Adrenal gland (tissue), 12 donors: ENCODE results near the gene FHIT. TPM values are rescaled to one million over a fixed set of nuclear protein-coding genes. Genes with fewer than 3 reads are reported as not detected.

Experiments used
- DNase-seq, 7 donors: peaks; one replicate each; pipeline ENCODE4 v3.0.0-alpha.2; 2019 to 2020
- H3K27ac ChIP-seq, 5 donors: fragments of 200-600 bp; sonication (generic) in 4 of 5; 1 replicate in 3 of 5; 2 replicates in 2 of 5; pipeline versions ENCODE4 v1.5.1 to v1.8.0; 2016 to 2020; ENCODE audit warnings: mild to moderate bottlenecking in 1 of 5
- H3K27me3 ChIP-seq: fragments of 200-600 bp; 2 replicates; pipeline ENCODE4 v1.8.0; 2021
- H3K36me3 ChIP-seq, 2 donors: fragments of 200-600 bp; replicated peaks in 1 of 2; 1 replicate in 1 of 2; 2 replicates in 1 of 2; pipeline versions ENCODE4 v1.5.1 to v1.8.0; 2018 to 2022
- H3K4me1 ChIP-seq, 2 donors: fragments of 200-600 bp; replicated peaks in 1 of 2; 1 replicate in 1 of 2; 2 replicates in 1 of 2; pipeline versions ENCODE4 v1.5.1 to v1.8.0; 2018 to 2021
- H3K4me3 ChIP-seq, 4 donors: fragments of 200-600 bp; sonication (generic) in 3 of 4; one replicate each; pipeline ENCODE4 v1.5.1; 2016 to 2018
- H3K9me3 ChIP-seq, 3 donors: fragments of 200-600 bp; sonication (generic) in 1 of 3; replicated peaks in 1 of 3; 1 replicate in 2 of 3; 2 replicates in 1 of 3; pipeline versions ENCODE4 v1.5.1 to v1.8.0; 2016 to 2021
- CTCF ChIP-seq, 6 experiments: fragments of 450-650 bp in 4 of 6; fragments of 200-600 bp in 2 of 6; sonication (generic) in 1 of 6; IDR thresholded peaks; 1 replicate in 5 of 6; 2 replicates in 1 of 6; pipeline versions ENCODE4 v1.5.1 to v1.8.0; 2016 to 2021; ENCODE audit warnings: antibody characterized with exemption in 6 of 6, mild to moderate bottlenecking in 2 of 6, moderate library complexity in 1 of 6
- POLR2A ChIP-seq, 2 donors: fragments of 450-650 bp; IDR thresholded peaks; one replicate each; pipeline ENCODE4 v1.6.1; 2017; ENCODE audit warnings: antibody characterized with exemption in 2 of 2, mild to moderate bottlenecking in 2 of 2, moderate library complexity in 1 of 2
- WGBS, 4 donors: extraction: QIAGEN DNeasy Blood & Tissue Kit in 2 of 4; methylation state at CpG; one replicate each; pipeline versions ENCODE4 v1.1.5 to v1.1.7; 2013 to 2017; 5-methylcytosine and 5-hydroxymethylcytosine counted together
- intact Hi-C, 2 donors: fragments of 100-400 bp; cut with DNase I; formaldehyde crosslinking; loops; one replicate each; pipeline versions ENCODE4 v1.14.1 to v1.15.0; 2022 to 2023
- polyA plus RNA-seq, 3 donors: library from polyadenylated mRNA; stranded (reverse); fragments of 200-250 nt in 2 of 3; fragments of 350-450 nt in 1 of 3; fragmentation: Illumina TruSeq in 1 of 3; extraction: RNeasy Lipid Tissue Mini Kit (QIAGEN cat#74804) in 1 of 3; gene quantifications; one replicate each; pipeline ENCODE4 v1.2.3, GENCODE V29; 2013 to 2014
- total RNA-seq, 9 donors: library from RNA; depleted of rRNA in 4 of 9; stranded (reverse); fragments of >200 nt in 4 of 9; fragments of 120-200 nt in 1 of 9; fragmentation: NEBNext Ultra II Directional in 1 of 9; extraction: Animal tissue kit (Norgen Biotek cat#: 25700) in 1 of 9; gene quantifications; one replicate each; pipeline versions ENCODE4 v1.1.0 to v1.2.4, GENCODE V29; 2013 to 2023
- donor health status: healthy with polysubstance abuse.
- donor health status: Bipolar disorder and iron deficiency.
- donor health status: DM: yes; HTN: yes; CAD: no.
- donor health status: DM: no; HTN: no; CAD: no.
- donor health status: DM: no; HTN: no; CAD: no.
- donor health status: DM: yes; HTN: yes; CAD: no.

FHIT gene
- total and polyA plus RNA-seq, 12 donors, result 14.1 to 43.9 (median 28.8) TPM

DNA sequence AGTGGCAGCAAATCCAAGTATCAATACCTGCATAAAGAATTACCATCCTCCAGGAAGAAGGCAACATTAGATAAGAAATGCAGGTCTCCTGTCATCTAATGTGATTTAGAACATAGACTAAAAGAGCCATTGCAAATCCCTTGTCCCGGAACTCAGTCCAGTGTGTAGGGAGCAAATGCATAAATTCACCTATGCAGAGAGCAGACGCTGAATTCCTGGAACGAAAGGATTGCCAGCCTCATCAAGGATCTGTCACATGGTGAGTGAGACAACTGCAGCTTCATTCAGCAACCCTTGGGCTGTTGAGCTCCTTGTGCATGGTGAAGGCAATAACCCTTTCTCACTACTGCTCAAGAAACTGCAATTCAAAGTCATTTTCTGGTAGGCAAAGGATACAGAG is 1504.7 kb downstream of the FHIT start:
- H3K27ac ChIP-seq, result no peak overlapping the region
- intact Hi-C loops, result no loop called here
- WGBS, 4 donors, result 95 to 100% (median 97%) methylated on average over 3 of the region's 3 CpGs

DNA sequence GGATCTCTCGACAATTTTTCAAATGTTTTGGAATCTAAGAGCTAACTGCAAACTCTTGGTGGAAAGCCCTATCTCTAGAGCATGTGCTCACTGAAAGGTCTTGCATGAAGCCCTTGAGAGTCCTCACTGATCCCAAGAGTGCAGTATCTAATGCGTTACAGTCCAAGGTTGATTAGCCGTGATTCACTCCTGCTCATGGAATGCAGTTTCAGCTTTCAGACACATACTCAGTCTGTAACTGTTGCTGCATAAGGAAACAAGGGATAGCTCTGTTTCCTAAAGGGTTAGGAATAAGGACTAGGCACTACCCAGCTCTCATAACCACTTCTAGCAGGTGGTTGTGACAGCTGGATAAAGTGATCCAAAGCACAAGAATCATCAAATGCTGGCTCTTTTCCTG is 1514.0 kb downstream of the FHIT start:
- Histone ChIP-seq H3K27ac (no peak overlapping the region), H3K9me3 (no peaks in the 10 kb centered on the region), H3K4me1 (no peaks in the 10 kb centered on the region), H3K4me3 (no peak overlapping the region), H3K36me3 (no peaks in the 10 kb centered on the region), H3K27me3 (no peaks in the 10 kb centered on the region)
- intact Hi-C loops, result no loop called here
- 49 to 69% (median 57%) methylated on average over 3 of the region's 3 CpGs for WGBS, 4 donors
- DNase-seq, result peak in 2 of 7 donors; percentile 7 to 14
- TF ChIP-seq CTCF (IDR thresholded peaks at IDR 0.05), result no peak
- no peak for TF ChIP-seq POLR2A (IDR thresholded peaks at IDR 0.05)

More for the DNA sequence above, 1504.7 kb downstream of the FHIT start:
- H3K4me1 ChIP-seq, result no peaks in the 10 kb centered on the region
- H3K4me3 ChIP-seq, result no peak overlapping the region
- TF ChIP-seq CTCF (IDR thresholded peaks at IDR 0.05) (no peak), POLR2A (IDR thresholded peaks at IDR 0.05) (no peak)
- no peaks in the 10 kb centered on the region for H3K9me3 ChIP-seq
- no peaks in the 10 kb centered on the region for H3K36me3 ChIP-seq
- DNase-seq, result no peak
- H3K27me3 ChIP-seq, result no peaks in the 10 kb centered on the region

DNA sequence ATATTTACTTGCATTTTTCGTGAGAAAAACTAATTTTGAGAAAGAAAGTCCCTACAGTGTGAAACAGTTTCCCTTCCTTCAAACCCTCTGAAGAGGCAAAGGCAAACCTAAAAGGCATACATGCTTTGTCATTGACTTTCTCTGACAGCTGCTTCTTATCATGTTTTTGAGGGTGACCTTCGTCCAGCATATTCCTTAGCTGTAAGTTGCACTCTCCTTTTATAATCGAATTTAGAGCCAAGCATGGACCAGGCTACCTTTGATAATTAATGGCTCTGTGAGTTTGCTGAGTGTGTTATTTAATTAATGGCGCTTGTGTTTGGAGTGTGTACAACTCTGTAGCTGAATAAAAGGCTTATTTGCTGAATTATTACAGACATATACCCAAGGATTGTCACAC is 1517.2 kb downstream of the FHIT start:
- H3K27ac ChIP-seq, result no peak overlapping the region
- no peaks in the 10 kb centered on the region for H3K27me3 ChIP-seq
- intact Hi-C loops, result no loop called here
- no peak overlapping the region for H3K4me3 ChIP-seq
- no peak for DNase-seq
- H3K4me1 ChIP-seq, result no peaks in the 10 kb centered on the region
- H3K9me3 ChIP-seq, result no peaks in the 10 kb centered on the region
- TF ChIP-seq POLR2A (IDR thresholded peaks at IDR 0.05) (no peak), CTCF (IDR thresholded peaks at IDR 0.05) (no peak)
- H3K36me3 ChIP-seq, result no peaks in the 10 kb centered on the region
- 46 to 54% (median 48%) methylated on average over 4 of the region's 4 CpGs for WGBS, 4 donors

- 83 to 91% (median 88%) methylated on average over 5 to 6 of the region's 6 CpGs for WGBS, 4 donors
These were observed 1518.0 kb downstream of the FHIT start for GRCh38 chr3:59733041-59733809.

More at GRCh38 chr3:59733041-59733809, 1518.0 kb downstream of the FHIT start:
- no peak for DNase-seq
- no peaks in the 10 kb centered on the region for H3K27me3 ChIP-seq
- no peak overlapping the region for H3K4me3 ChIP-seq
- H3K4me1 ChIP-seq, result no peaks in the 10 kb centered on the region
- no peaks in the 10 kb centered on the region for H3K9me3 ChIP-seq
- H3K27ac ChIP-seq, result no peak overlapping the region
- intact Hi-C loops, result no loop called here
- no peaks in the 10 kb centered on the region for H3K36me3 ChIP-seq
- no peak for TF ChIP-seq POLR2A (IDR thresholded peaks at IDR 0.05)
- TF ChIP-seq CTCF (IDR thresholded peaks at IDR 0.05), result no peak
